NT2/D1 (cell line): ENCODE measurements around the gene MTHFSD.

Experiments
- SUZ12 ChIP-seq: IDR thresholded peaks from 2 replicates; pipeline ENCODE4 v1.6.1; 2011; ENCODE audit not compliant: insufficient read length, insufficient read depth; ENCODE audit errors: extremely low read depth
- YY1 ChIP-seq: IDR thresholded peaks from 2 replicates; pipeline ENCODE4 v1.6.1; 2011; ENCODE audit not compliant: insufficient read length, insufficient read depth
- ZNF274 ChIP-seq: IDR thresholded peaks from 2 replicates; pipeline ENCODE4 v1.6.1; 2011; ENCODE audit warnings: mild to moderate bottlenecking, low read depth, low read length

DNA sequence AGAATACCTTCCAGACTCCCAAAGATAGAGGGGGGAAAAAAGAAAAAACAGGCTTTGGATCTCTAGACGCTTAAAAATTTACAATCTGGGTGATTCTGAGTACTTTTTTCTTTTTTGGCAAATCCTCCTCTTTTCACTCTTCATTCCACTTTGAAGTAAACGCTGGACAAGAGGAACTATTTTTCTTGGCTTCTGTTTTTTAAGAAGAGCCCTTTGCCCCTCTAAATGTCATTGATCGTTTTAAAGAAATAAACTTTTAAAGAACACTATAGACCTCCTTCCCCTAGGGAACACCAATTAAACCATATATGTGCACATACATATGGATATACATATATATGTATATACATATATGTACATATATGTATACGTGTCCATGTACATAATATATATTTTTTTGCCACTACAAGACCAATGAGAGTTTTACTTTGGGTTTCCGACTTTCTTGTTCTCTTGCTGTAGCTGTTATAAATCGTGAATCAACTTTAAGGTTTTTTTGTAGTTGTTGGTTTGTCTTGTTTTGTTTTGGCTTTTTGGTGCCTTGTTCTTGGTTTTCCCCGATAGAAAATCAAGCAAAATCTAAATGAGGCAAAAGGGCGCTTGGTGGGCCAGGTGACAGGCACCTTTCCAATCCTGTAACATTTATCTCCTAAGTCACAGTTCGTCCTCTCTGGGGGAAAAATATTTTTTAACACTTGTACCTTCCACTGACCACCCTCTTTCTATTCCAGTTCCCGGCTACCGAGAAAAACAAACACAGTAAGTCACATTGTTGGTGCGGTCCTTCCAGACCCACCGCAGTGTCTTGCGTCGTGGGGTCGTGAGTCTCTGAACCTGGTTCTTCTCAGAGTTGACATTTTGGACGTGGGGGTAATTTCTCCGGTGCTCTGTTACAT lies 40.3 kb downstream of the MTHFSD start:
- TF ChIP-seq ZNF274 (no peak), YY1 (no peak), SUZ12 (peak; percentile 8)
